ENCODE data around the gene ATG4B. TPM values are rescaled to one million over a fixed set of nuclear protein-coding genes. Genes with fewer than 3 reads are reported as not detected.

Gene ATG4B
- total RNA-seq, 2 experiments from 2014 or later, result 91.1 to 101 TPM

DNA sequence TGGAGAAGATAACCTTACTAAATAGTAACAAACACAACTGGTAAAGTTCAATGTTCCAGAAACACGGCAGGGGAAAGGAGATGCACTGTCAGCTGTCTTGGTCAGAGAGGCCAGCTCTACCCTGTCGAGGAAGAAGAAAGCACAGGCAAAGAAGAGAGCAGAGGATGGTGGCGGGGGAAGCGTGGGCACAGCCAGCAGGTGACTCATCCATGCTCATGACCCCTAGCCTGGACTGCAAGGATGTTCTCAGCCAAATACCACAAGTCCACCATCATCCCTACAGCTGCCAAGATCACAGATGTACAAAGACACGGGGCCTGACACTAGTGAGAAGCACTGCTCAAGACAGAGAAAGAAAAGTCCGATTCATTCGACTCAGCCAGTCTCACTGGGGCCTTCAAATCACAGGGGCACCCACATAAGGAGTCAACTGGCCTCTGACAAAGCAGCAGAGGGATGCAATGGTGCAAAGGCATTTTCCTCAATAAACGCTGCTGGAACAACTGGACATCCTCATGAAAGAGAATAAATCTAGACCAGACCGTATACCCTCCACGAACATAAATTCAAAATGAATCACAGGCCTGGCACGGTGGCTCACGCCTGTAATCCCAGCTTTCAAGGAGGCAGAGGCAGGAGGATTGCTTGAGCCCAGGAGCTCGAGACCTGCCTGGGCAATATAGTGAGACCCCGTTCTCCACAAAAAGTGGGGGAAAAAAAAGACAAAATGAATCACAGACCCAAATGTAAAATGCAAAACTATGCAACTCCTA lies 43.5 kb downstream of the ATG4B start:
- DNase-seq, result no peak

DNA sequence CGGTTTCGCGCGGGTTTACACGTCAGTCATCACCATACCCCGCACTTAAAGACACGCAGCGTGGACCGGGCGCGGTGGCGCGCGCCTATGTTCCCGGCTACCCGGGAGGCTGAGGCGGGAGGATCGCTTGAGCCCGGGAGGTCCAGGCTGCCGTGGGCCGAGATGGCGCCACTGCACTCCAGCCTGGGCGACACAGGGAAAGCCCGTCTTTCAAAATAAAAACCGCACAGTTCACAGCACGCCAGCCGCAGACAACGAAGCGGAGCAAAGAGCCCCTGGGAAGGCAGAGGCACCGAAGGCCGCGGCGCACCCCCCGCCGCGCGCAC lies 48.8 kb downstream of the ATG4B start:
- peaks cover 22% of the 10 kb centered on the region for H3K4me1 Mint-ChIP-seq
- H3K4me3 Mint-ChIP-seq, result peak overlapping the region; percentile 89
- POLR2A ChIA-PET, result interaction anchor here (0.6 to 4.5 kb wide), 19 partner anchors 8 to 1126 kb away, joined by 3 to 62 read pairs (median 5); partner anchors contain the start of genes ATG4B, D2HGDH, DUSP28 and ING5
- H3K27ac Mint-ChIP-seq, result peak overlapping the region; percentile 83
- no peak for DNase-seq
- no peaks in the 10 kb centered on the region for H3K27me3 Mint-ChIP-seq
- peak; percentile 3 for ATAC-seq (ENCODE audit: low read depth)
- peaks cover 15% of the 10 kb centered on the region for H3K36me3 Mint-ChIP-seq
- no peaks in the 10 kb centered on the region for H3K9me3 Mint-ChIP-seq

More for the DNA sequence above, 43.5 kb downstream of the ATG4B start:
- H3K9me3 Mint-ChIP-seq, result no peaks in the 10 kb centered on the region
- H3K27me3 Mint-ChIP-seq, result no peaks in the 10 kb centered on the region
- H3K4me1 Mint-ChIP-seq, result peaks cover 13% of the 10 kb centered on the region
- no peak overlapping the region for H3K27ac Mint-ChIP-seq
- H3K4me3 Mint-ChIP-seq, result no peak overlapping the region
- POLR2A ChIA-PET, result no interaction called here
- ATAC-seq (ENCODE audit: low read depth), result no peak
- peaks cover 18% of the 10 kb centered on the region for H3K36me3 Mint-ChIP-seq

DNA sequence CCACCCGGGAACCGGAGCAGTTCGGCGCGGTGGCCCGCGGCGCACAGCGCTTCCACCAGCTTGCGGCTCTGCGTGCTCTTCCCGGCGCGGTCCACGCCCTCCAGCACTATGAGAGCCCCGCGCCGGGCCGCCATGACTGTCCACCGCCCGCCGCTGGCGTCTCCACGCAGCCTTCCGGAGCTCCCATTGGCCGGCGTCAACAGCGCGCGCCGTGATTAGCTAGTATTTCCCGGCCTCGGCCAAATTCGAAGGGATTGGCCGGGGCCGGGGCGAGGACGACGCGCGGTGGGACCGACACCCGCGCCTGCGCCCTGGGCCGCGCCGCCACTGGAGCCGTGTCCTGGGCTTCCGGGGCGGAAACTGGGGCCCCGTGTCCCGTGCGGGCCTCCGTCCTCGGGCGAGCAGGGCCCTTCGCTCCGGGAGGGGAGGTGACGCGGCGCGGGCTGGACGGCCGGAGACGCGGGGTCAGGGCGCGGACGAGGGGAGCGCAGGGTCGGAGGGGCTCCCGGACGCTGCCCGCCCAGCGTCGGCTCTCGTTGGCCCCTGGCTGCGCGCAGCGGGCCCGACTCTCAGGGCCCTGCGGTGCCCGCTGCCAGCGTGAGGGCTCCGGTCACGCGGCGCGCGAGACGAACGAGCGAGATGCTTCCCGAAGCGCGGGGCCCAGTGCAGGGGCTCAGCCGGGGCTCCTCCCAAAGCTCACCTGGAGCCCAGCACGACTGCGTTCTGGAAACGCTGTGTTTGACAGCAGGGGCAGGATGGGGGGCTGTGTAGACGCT lies 49.3 kb downstream of the ATG4B start, which contains the start of gene DTYMK:
TSS of gene DTYMK (minus strand) at position 166 of the 776 bp plus-strand sequence. CDS start at position 134, 32 bp downstream.
- POLR2A ChIA-PET, result interaction anchor here (0.6 to 4.5 kb wide), 20 partner anchors 9 to 1126 kb away, joined by 3 to 62 read pairs (median 5); partner anchors contain the start of genes ATG4B, D2HGDH, DUSP28 and ING5
- Mint-ChIP-seq H3K9me3 (no peaks in the 10 kb centered on the region), H3K27ac (peak within 1 kb of the TSS; percentile 96), H3K4me1 (peaks cover 22% of the 10 kb centered on the region), H3K4me3 (peak within 1 kb of the TSS; percentile 89), H3K36me3 (peaks cover 13% of the 10 kb centered on the region), H3K27me3 (no peaks in the 10 kb centered on the region)
- ATAC-seq (ENCODE audit: low read depth), result peak; percentile 97
- peak; percentile 99 for DNase-seq

DNA sequence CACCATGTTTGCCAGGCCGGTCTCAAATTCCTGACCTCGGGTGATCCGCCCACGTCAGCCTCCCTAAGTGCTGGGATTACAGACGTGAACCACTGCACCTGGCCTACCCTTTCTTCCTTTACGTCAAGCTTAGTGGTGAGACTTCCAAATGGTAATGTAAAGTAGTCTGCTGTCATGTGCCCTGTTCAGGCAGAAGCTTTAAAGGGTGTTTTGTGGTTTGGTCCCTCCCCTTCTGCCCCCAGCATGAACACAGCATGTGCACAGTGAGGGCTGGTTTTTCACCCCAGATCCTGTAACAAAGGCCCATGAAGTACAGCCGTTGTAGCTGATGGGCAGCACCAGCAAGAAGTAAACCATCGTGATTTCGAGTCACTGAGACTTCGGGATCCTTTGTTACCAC lies 51.8 kb downstream of the ATG4B start:
- POLR2A ChIA-PET, result interaction anchor here (1.4 to 4.5 kb wide), 2 partner anchors 13 to 46 kb away, joined by 4 to 62 read pairs; partner anchors contain the start of genes D2HGDH and ING5
- Mint-ChIP-seq H3K27me3 (no peaks in the 10 kb centered on the region), H3K4me3 (peak overlapping the region; percentile 25), H3K36me3 (peaks cover 7% of the 10 kb centered on the region), H3K4me1 (peaks cover 20% of the 10 kb centered on the region), H3K9me3 (no peaks in the 10 kb centered on the region), H3K27ac (no peak overlapping the region)
- no peak for DNase-seq
- ATAC-seq (ENCODE audit: low read depth), result no peak

DNA sequence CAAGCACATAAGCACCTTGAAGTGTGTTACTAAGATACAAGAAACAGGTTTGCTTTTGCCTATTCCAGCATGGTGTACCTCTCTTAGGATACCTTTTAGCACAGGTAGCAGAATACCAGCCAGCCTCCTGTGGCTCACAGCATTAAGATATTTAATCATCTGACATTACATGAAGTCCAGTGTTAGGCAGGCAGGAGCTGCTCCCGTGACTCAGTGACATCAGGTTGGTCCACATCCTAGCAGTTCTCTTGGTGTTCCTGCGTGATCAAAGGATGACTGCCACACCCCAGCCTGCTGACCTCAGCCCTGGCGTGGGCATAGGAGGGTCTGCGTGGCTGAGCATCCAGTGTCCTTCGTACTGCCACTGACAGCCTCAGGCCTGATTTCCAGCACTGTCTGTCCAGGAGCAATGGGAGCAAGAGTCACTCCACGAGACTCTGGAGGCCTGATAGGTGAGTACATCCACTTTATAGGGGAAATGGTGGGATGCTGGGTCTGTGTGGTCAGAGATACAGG lies 52.8 kb downstream of the ATG4B start:
- H3K36me3 Mint-ChIP-seq, result peaks cover 6% of the 10 kb centered on the region
- no peak overlapping the region for H3K4me3 Mint-ChIP-seq
- ATAC-seq (ENCODE audit: low read depth) (no peak), DNase-seq (no peak)
- peaks cover 18% of the 10 kb centered on the region for H3K4me1 Mint-ChIP-seq
- no peaks in the 10 kb centered on the region for H3K9me3 Mint-ChIP-seq
- no peak overlapping the region for H3K27ac Mint-ChIP-seq
- no peaks in the 10 kb centered on the region for H3K27me3 Mint-ChIP-seq
- POLR2A ChIA-PET, result no interaction called here

DNA sequence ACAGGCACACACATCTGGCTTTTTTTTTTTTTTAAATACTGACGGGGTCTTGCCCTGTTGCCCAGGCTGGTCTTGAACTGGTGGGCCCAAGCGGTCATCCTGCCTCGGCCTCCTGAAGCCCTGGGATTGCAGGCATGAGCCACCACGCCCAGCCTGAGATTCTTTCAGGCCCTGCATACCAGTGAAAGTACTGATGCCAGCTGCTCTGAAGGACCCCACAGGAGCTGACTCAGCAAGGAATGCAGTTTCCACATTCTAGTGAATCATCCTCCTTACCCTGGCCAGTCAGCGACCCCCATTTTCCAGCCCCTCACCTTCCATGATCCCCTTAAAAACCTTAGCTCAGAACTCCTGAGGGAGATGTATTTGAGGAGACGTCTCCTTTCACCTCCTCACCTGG lies 55.0 kb downstream of the ATG4B start:
- Mint-ChIP-seq H3K9me3 (no peaks in the 10 kb centered on the region), H3K4me1 (peaks cover 13% of the 10 kb centered on the region), H3K4me3 (no peak overlapping the region), H3K36me3 (peaks cover 10% of the 10 kb centered on the region), H3K27ac (no peak overlapping the region), H3K27me3 (no peaks in the 10 kb centered on the region)
- DNase-seq, result no peak
- ATAC-seq (ENCODE audit: low read depth), result no peak
- POLR2A ChIA-PET, result interaction anchor here (1.1 to 2.0 kb wide), 2 partner anchors 8 to 9 kb away, joined by 5 read pairs; partner anchors contain the start of gene ING5

DNA sequence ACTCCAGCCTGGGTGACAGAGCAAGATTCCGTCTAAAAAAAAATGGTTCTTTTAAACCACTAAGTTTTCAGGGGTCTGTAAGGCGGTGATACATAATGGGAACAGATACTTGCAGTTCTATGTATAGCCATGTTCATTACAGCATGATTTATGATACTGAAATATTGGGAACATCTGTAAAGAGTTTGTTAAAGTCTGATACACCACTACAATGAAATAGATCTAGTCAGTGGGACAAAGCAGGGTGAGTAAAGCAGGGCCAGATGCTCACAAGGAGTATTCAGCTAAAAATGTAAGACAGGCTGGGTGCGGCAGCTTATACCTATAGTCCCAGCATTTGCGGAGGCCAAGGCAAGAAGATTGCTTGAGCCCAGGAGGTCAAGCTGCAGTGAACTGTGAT lies 58.2 kb downstream of the ATG4B start:
- no peak overlapping the region for H3K4me3 Mint-ChIP-seq
- DNase-seq, result no peak
- H3K27me3 Mint-ChIP-seq, result no peaks in the 10 kb centered on the region
- POLR2A ChIA-PET, result interaction anchor here (1.9 kb wide), 1 partner anchor 9 kb away, joined by 6 read pairs; the partner anchor contains the start of gene DTYMK
- H3K27ac Mint-ChIP-seq, result no peak overlapping the region
- H3K4me1 Mint-ChIP-seq, result peaks cover 3% of the 10 kb centered on the region
- H3K36me3 Mint-ChIP-seq, result peaks cover 10% of the 10 kb centered on the region
- no peaks in the 10 kb centered on the region for H3K9me3 Mint-ChIP-seq
- no peak for ATAC-seq (ENCODE audit: low read depth)

DNA sequence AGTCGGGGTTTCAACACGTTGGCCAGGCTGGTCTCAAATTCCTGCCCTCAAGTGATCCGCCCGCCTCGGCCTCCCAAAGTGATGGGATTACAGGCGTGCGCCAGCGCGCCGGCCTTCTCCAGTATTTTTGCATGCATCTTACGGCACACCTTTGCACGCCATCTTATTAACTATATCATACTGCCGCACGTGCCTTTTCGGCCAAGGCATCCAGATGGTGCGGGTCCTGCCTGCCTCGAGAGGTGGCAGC lies 63.6 kb downstream of the ATG4B start:
- H3K9me3 Mint-ChIP-seq, result no peaks in the 10 kb centered on the region
- ATAC-seq (ENCODE audit: low read depth) (no peak), DNase-seq (no peak)
- peaks cover 15% of the 10 kb centered on the region for H3K4me1 Mint-ChIP-seq
- peak overlapping the region; percentile 89 for H3K4me3 Mint-ChIP-seq
- H3K27me3 Mint-ChIP-seq, result no peaks in the 10 kb centered on the region
- peak overlapping the region; percentile 90 for H3K27ac Mint-ChIP-seq
- peaks cover 10% of the 10 kb centered on the region for H3K36me3 Mint-ChIP-seq
- POLR2A ChIA-PET, result interaction anchor here (1.0 to 4.1 kb wide), 4 partner anchors 9 to 552 kb away, joined by 3 to 62 read pairs (median 14); partner anchors contain the start of genes D2HGDH, DTYMK and PASK

DNA sequence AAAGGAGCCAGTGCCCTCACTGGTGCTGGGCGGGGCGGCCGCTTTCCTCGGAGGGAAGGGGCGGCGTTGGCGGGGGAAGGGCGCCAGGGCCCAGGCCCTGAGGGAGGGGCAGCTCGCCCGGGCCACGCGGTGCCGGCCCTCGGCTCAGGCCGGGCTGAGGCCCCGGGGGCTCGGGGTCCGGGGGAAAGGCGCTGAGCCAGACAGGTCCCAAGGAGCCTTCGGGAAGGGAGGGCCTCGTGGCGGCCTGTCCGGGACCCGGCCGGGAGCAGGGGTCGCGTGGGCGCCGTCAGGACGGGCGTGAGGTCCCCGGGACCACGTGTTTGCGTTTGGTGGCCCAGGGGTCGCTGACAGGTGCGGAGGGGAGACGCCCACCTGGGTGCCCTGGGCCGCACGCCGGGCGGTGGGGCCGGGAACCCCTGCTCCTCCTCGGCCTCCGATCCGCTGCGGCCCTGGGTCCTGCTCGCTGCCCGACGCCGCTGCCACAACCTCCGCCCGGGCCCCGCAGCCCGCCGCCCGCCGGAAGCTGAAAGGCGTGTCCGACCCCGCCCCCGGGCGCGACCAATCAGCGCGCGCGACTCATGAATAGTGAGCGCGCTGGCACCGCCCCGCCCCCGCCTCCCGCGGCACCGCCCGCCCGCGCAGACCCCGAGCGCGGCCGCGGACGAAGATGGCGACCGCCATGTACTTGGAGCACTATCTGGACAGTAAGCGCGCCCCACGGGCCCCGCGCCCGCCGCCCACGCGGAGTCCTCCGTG lies 64.1 kb downstream of the ATG4B start, which contains the start of gene ING5:
TSS of gene ING5 (plus strand) at position 641 of the 756 bp plus-strand sequence. CDS start at position 668, 27 bp downstream.
- Mint-ChIP-seq H3K9me3 (peaks cover under 1% of the 10 kb centered on the region), H3K36me3 (peaks cover 15% of the 10 kb centered on the region), H3K4me3 (peak within 1 kb of the TSS; percentile 89), H3K27me3 (no peaks in the 10 kb centered on the region), H3K27ac (peak within 1 kb of the TSS; percentile 90), H3K4me1 (peaks cover 15% of the 10 kb centered on the region)
- ATAC-seq (ENCODE audit: low read depth) (peak; percentile 74), DNase-seq (peak; percentile 99)
- POLR2A ChIA-PET, result interaction anchor here (0.8 to 4.1 kb wide), 14 partner anchors 9 to 1116 kb away, joined by 3 to 62 read pairs (median 4); partner anchors contain the start of genes ATG4B, D2HGDH, DTYMK and PASK

DNA sequence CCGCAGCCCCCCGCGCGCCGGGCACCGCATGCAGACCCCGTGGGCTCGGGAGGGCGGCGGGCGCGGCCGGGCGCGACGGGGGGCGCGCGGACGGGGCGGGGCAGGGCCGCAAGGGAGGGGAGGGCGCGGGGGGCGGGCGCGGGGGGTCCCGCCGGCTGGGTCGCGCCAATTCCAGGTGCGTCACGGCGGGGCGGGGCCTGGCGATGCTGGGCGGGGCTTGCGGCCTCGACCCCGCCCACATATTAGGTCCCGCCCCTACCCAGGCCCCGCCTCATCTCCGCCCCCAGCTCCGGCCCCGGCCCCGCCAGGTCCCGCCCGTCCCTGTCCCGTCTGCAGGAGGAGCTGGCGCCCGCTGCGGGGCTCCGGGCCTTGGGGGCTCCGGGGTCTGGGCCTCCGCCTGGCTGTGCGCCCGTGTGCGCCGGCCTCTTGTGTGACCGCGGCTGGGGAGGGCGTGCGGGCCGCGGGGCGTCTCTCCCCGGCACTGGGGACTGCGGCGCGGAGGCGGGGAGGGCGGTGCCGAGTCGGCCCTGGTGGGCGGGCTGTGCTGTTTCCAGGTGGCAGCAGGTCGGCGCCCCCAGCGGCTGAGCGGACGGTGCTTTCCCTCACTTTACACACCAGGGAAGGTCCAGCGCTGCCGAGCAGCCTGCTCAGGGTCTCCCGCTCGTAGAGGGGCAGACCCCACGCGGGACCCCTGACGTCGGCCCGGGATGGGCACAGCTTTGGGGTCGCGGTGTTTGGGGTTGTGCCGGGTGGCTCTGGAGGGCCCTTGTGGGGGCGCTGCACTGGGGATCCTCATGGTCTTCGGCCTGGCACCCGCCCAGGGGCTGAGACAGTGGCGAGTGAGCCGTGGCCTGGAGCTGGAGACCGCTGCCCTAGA lies 64.9 kb downstream of the ATG4B start:
- Mint-ChIP-seq H3K27me3 (no peaks in the 10 kb centered on the region), H3K4me1 (peaks cover 15% of the 10 kb centered on the region), H3K9me3 (peaks cover 2% of the 10 kb centered on the region), H3K4me3 (peak overlapping the region; percentile 86), H3K27ac (peak overlapping the region; percentile 79), H3K36me3 (peaks cover 23% of the 10 kb centered on the region)
- POLR2A ChIA-PET, result interaction anchor here (0.8 to 4.1 kb wide), 15 partner anchors 10 to 1116 kb away, joined by 3 to 62 read pairs (median 3); partner anchors contain the start of genes ATG4B, D2HGDH, DTYMK and PASK
- peak; percentile 94 for DNase-seq
- ATAC-seq (ENCODE audit: low read depth), result peak; percentile 74

DNA sequence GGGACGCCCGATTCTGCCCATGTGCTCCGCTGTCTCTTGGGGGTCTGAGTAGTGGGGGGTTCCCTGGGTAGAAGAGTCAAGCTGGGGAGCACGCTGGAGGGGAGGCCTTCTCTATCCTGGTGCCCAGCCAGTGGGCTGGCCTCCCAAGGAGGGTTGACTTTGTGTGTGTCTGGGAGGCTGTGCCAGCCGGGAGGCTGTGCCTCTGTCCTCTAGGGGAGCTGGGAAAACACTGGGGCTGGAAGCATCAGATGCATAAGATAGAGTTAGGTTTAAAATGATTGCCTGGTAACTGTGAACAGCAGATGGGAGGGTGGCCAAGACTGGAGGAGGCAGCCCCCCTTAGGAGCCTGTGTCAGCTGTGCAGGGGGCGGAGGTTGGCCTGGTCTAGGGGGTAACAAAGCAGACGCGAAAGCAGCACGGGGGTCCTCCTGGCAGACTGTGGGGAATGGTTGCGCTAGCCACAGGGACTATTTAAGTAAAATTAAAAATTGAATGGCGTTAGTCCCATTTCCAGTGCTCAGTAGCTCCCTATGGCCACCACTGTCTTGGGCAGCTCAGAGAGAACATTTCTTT lies 65.6 kb downstream of the ATG4B start:
- DNase-seq (no peak), ATAC-seq (ENCODE audit: low read depth) (no peak)
- H3K4me1 Mint-ChIP-seq, result peaks cover 15% of the 10 kb centered on the region
- H3K9me3 Mint-ChIP-seq, result peaks cover 2% of the 10 kb centered on the region
- peak overlapping the region; percentile 86 for H3K4me3 Mint-ChIP-seq
- H3K27me3 Mint-ChIP-seq, result no peaks in the 10 kb centered on the region
- H3K27ac Mint-ChIP-seq, result peak overlapping the region; percentile 79
- peaks cover 30% of the 10 kb centered on the region for H3K36me3 Mint-ChIP-seq
- POLR2A ChIA-PET, result interaction anchor here (0.8 to 4.1 kb wide), 6 partner anchors 10 to 175 kb away, joined by 3 to 62 read pairs (median 6); partner anchors contain the start of genes ATG4B, D2HGDH and DTYMK
